Measurements from ENCODE around the gene TOPAZ1. TPM values are rescaled to one million over a fixed set of nuclear protein-coding genes. Genes with fewer than 3 reads are reported as not detected.

The TOPAZ1 gene
- total RNA-seq, 3 donors from 2014 or later: not detected

DNA sequence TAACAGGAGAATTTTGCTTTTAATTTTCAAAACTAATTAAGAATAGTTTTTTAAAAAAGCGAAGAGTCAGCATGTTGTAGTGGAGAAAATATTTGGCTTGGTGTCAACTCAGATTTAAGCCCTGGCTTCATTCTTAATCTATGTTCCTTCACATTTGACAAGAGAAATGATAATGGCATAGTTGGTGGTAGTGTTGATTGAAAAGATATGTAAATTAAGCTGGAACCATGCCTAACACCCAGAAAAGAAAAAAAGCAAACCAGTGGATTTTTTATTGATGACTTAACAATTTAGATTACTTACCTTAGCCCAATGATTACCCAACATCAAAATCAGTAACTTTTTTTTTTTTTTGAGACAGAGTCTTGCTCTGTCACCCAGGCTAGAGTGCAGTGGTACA, 124.3 kb downstream of the TOPAZ1 start:
- no peak for TF ChIP-seq POLR2A (IDR thresholded peaks at IDR 0.05)
- TF ChIP-seq POLR2AphosphoS5 (IDR thresholded peaks at IDR 0.05): no peak
- TF ChIP-seq, protein P1, sequence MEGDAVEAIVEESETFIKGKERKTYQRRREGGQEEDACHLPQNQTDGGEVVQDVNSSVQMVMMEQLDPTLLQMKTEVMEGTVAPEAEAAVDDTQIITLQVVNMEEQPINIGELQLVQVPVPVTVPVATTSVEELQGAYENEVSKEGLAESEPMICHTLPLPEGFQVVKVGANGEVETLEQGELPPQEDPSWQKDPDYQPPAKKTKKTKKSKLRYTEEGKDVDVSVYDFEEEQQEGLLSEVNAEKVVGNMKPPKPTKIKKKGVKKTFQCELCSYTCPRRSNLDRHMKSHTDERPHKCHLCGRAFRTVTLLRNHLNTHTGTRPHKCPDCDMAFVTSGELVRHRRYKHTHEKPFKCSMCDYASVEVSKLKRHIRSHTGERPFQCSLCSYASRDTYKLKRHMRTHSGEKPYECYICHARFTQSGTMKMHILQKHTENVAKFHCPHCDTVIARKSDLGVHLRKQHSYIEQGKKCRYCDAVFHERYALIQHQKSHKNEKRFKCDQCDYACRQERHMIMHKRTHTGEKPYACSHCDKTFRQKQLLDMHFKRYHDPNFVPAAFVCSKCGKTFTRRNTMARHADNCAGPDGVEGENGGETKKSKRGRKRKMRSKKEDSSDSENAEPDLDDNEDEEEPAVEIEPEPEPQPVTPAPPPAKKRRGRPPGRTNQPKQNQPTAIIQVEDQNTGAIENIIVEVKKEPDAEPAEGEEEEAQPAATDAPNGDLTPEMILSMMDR (IDR thresholded peaks at IDR 0.05): no peak
- Histone ChIP-seq H3K27me3 (no peaks in the 10 kb centered on the region), H3K36me3 (no peaks in the 10 kb centered on the region), H3K27ac (no peak overlapping the region), H3K4me1 (no peaks in the 10 kb centered on the region), H3K9me3 (no peaks in the 10 kb centered on the region), H3K4me3 (no peak overlapping the region)
- intact Hi-C loops (cut with DNase I; ENCODE audit: low total_unique reads): no loop called here
- DNase-seq (ENCODE audit: low spot score in 2 of 2): no peak

DNA sequence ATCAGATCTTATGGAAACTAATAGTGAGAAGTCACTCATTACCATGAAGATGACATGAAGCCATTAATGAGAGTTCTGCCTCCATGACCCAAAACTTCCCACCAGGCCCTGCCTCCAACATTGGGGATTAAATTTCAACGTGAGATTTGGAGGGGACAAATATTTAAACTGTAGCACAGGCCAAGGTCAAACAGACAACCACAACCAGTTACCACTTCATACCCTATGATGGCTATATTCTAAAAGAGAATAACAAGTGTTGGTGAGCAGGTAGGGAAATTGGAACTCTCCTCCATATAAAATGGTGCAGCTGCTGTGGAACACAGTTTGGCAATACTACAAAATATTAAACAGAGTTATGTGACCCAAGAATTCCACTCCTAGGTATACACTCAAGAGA, 133.8 kb downstream of the TOPAZ1 start:
- no peak for DNase-seq (ENCODE audit: low spot score in 2 of 2)
- no peak overlapping the region for H3K27ac ChIP-seq

More for the DNA sequence above, 133.8 kb downstream of the TOPAZ1 start:
- Histone ChIP-seq H3K27me3 (no peaks in the 10 kb centered on the region), H3K4me3 (no peak overlapping the region), H3K4me1 (no peaks in the 10 kb centered on the region), H3K36me3 (peaks cover 3% of the 10 kb centered on the region), H3K9me3 (no peaks in the 10 kb centered on the region)
- intact Hi-C loops (cut with DNase I; ENCODE audit: low total_unique reads): no loop called here
- no peak for TF ChIP-seq POLR2AphosphoS5 (IDR thresholded peaks at IDR 0.05)
- TF ChIP-seq POLR2A (IDR thresholded peaks at IDR 0.05): no peak
- TF ChIP-seq, protein P1 (IDR thresholded peaks at IDR 0.05): no peak

Other genes with a start within 250 kb of the TOPAZ1 start
- 10 to 100 TPM; 19.7 to 25.2 (median 24.2) TPM for gene TCAIM, start 96.9 kb downstream of the TOPAZ1 start, total RNA-seq
- 1 to 10 TPM; 5.8 to 8.9 (median 7.2) TPM for gene ZNF445, start 235.8 kb downstream of the TOPAZ1 start, total RNA-seq